A549 (cell line): ENCODE results near the gene GUF1. TPM values are rescaled to one million over a fixed set of nuclear protein-coding genes. Genes with fewer than 3 reads are reported as not detected.

Experiments used
- ATAC-seq, 2 experiments: fragments of 200-7000 bp in 1 of 2; fragments of >200 bp in 1 of 2; cut with Nextera tagmentation in 1 of 2; cut with Tn5 transposase in 1 of 2; 3 replicates each; pipeline versions ENCODE4 v1.8.0 to v1.9.1; 2018 to 2020; ENCODE audit warnings: mild to moderate bottlenecking in 1 of 2, moderate library complexity in 1 of 2
- CTCF ChIA-PET: fragments of 300-600 bp; sonication (Branson Sonifier 250); formaldehyde crosslinking; extraction: SDS; loops from one replicate; lab custom pipeline; 2021; ENCODE audit warnings: antibody characterized with exemption, inconsistent platforms; lab: Yijun Ruan, JAX
- POLR2A ChIA-PET: fragments of 350-600 bp; formaldehyde crosslinking; extraction: SDS; loops from one replicate; lab custom pipeline; 2021; ENCODE audit warnings: antibody characterized with exemption, inconsistent platforms; lab: Yijun Ruan, JAX
- DNase-seq, 2 experiments: peaks; one replicate each; pipeline versions ENCODE4 v3.0.0 to v3.0.0-alpha.2; 2011 to 2016; ENCODE audit warnings: low read depth in 1 of 2, low spot score in 1 of 2
- FAIRE-seq: peaks from 2 replicates; lab custom pipeline; 2011; peaks lifted over from hg19 to GRCh38; lab: Jason Lieb, UNC
- H3K27ac ChIP-seq, 2 experiments: fragments of >200 bp; sonication (Bioruptor Twin); formaldehyde crosslinking; 3 replicates each; pipeline ENCODE4 v1.5.1; 2016 to 2017
- H3K4me1 ChIP-seq: fragments of >200 bp; sonication (Bioruptor Twin); formaldehyde crosslinking; 3 replicates; pipeline ENCODE4 v1.6.1; 2016
- H3K4me2 ChIP-seq: fragments of >200 bp; sonication (Bioruptor Twin); formaldehyde crosslinking; 3 replicates; pipeline ENCODE4 v1.6.1; 2016
- H3K4me3 ChIP-seq: fragments of >200 bp; sonication (Bioruptor Twin); formaldehyde crosslinking; 3 replicates; pipeline ENCODE4 v1.5.1; 2016
- H3K9me3 ChIP-seq: fragments of >200 bp; sonication (Bioruptor Twin); formaldehyde crosslinking; 3 replicates; pipeline ENCODE4 v1.6.1; 2016
- POLR2A ChIP-seq: IDR thresholded peaks from 2 replicates; pipeline ENCODE4 v1.6.1; 2012; ENCODE audit warnings: mild to moderate bottlenecking, low read length
- WGBS: methylation state at CpG from one replicate; pipeline ENCODE4 v1.1.6; 2017; ENCODE audit errors: missing lambda C conversion rate; 5-methylcytosine and 5-hydroxymethylcytosine counted together
- polyA plus RNA-seq, 4 experiments: library from polyadenylated mRNA; depleted of rRNA in 3 of 4; stranded (reverse); fragments of >200 nt; fragmentation: RNase III in 1 of 4; extraction: RNeasy Plus Mini Kit Qiagen cat#74134 plus additional on column Dnase treatment in 1 of 4; gene quantifications; 2 replicates in 3 of 4; 3 replicates in 1 of 4; pipeline ENCODE4 v1.2.3, GENCODE V29; 2011 to 2017

GUF1 gene
- polyA plus RNA-seq, 2 of the 4 experiments (the other 2 are of a cell fraction), result 9.9 to 23.5 TPM

GRCh38 chr4:44740201-44740600 is 62.0 kb downstream of the GUF1 start:
- FAIRE-seq, result no peak
- Histone ChIP-seq H3K4me3 (no peak overlapping the region), H3K4me1 (no peaks in the 10 kb centered on the region), H3K27ac (no peak overlapping the region), H3K4me2 (no peak overlapping the region), H3K9me3 (no peaks in the 10 kb centered on the region)
- TF ChIP-seq POLR2A, result no peak
- WGBS, result 7% methylated on average over 2 of the region's 2 CpGs
- no peak for DNase-seq
- ChIA-PET POLR2A (no interaction called here), CTCF (no interaction called here)
- no peak for ATAC-seq

Other genes starting within 250 kb of the GUF1 start
- not detected in 2 replicates for gene KCTD8, start 229.6 kb upstream of the GUF1 start, polyA plus RNA-seq (2011; rRNA removed)
- gene KCTD8, start 229.6 kb upstream of the GUF1 start, polyA plus RNA-seq (2017; fragmentation: RNase III; extraction: RNeasy Plus Mini Kit Qiagen cat#74134 plus additional on column Dnase treatment), result not detected in 3 replicates
- gene YIPF7, start 26.8 kb upstream of the GUF1 start, polyA plus RNA-seq (2011; rRNA removed), result not detected in 2 replicates
- not detected in 3 replicates for gene YIPF7, start 26.8 kb upstream of the GUF1 start, polyA plus RNA-seq (2017; fragmentation: RNase III; extraction: RNeasy Plus Mini Kit Qiagen cat#74134 plus additional on column Dnase treatment)
- 15.9 and 19.7 TPM in 2 replicates for gene GNPDA2, start 48.1 kb downstream of the GUF1 start, polyA plus RNA-seq (2011; rRNA removed)
- 11.2 to 12.4 TPM (median 12.2 TPM) in 3 replicates for gene GNPDA2, start 48.1 kb downstream of the GUF1 start, polyA plus RNA-seq (2017; fragmentation: RNase III; extraction: RNeasy Plus Mini Kit Qiagen cat#74134 plus additional on column Dnase treatment)